DMS114 treated with DMSO at 0.1 percent for 48 hours (cell line): ENCODE data around the gene SKAP1.
"Not testable (repeated sequence)": the region's sequence is repeated elsewhere in the genome, so short reads cannot be mapped to it uniquely, and the experiment has no call there.

Experiments
- DNase-seq: peaks from one replicate; lab custom pipeline; 2025; ENCODE audit not compliant: unreplicated experiment; lab: John Stamatoyannopoulos, UW

The SKAP1 gene

GRCh38 chr17:48449335-48449734, 19.3 kb upstream of the SKAP1 start:
- not testable (repeated sequence) for DNase-seq

GRCh38 chr17:48445248-48445620, 15.2 kb upstream of the SKAP1 start:
- DNase-seq: no peak

GRCh38 chr17:48444516-48445247, 14.7 kb upstream of the SKAP1 start:
- no peak for DNase-seq

- DNase-seq: no peak
Measured at GRCh38 chr17:48443712-48444111, 13.7 kb upstream of the SKAP1 start.

- DNase-seq: no peak
Measured at GRCh38 chr17:48442819-48443218, 12.8 kb upstream of the SKAP1 start.

GRCh38 chr17:48441862-48442261, 11.8 kb upstream of the SKAP1 start:
- DNase-seq: no peak

GRCh38 chr17:48441231-48441711, 11.3 kb upstream of the SKAP1 start:
- DNase-seq: no peak

- no peak for DNase-seq
Measured at GRCh38 chr17:48440669-48441068, 10.7 kb upstream of the SKAP1 start.

- DNase-seq: no peak
Measured at GRCh38 chr17:48439875-48440505, 10.0 kb upstream of the SKAP1 start.

- DNase-seq: no peak
Measured at GRCh38 chr17:48439110-48439850, 9.3 kb upstream of the SKAP1 start.

GRCh38 chr17:48438516-48439061, 8.6 kb upstream of the SKAP1 start:
- no peak for DNase-seq

- no peak for DNase-seq
Measured at GRCh38 chr17:48433896-48434295, 3.9 kb upstream of the SKAP1 start.

- no peak for DNase-seq
Measured at GRCh38 chr17:48432820-48433775, 3.1 kb upstream of the SKAP1 start.

GRCh38 chr17:48429156-48429555, 858 bp downstream of the SKAP1 start:
- DNase-seq: no peak

- DNase-seq: no peak
Measured at GRCh38 chr17:48427598-48427997, 2.4 kb downstream of the SKAP1 start.

GRCh38 chr17:48426761-48427500, 3.1 kb downstream of the SKAP1 start:
- no peak for DNase-seq

GRCh38 chr17:48426019-48426665, 3.9 kb downstream of the SKAP1 start:
- DNase-seq: no peak

GRCh38 chr17:48422060-48422459, 8.0 kb downstream of the SKAP1 start:
- not testable (repeated sequence) for DNase-seq

- no peak for DNase-seq
Measured at GRCh38 chr17:48420823-48421222, 9.2 kb downstream of the SKAP1 start.
